GM21576 (cell line): ENCODE results near the gene PIP.
"Not testable (repeated sequence)": the region's sequence is repeated elsewhere in the genome, so short reads cannot be mapped to it uniquely, and the experiment has no call there.

Experiments used
- ATAC-seq: cut with Tn5 transposase; IDR thresholded peaks from one replicate; pipeline ENCODE4 v1.9.1; 2021; ENCODE audit warnings: mild to moderate bottlenecking, moderate library complexity; ENCODE audit not compliant: unreplicated experiment

The PIP gene, protein sequence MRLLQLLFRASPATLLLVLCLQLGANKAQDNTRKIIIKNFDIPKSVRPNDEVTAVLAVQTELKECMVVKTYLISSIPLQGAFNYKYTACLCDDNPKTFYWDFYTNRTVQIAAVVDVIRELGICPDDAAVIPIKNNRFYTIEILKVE

DNA sequence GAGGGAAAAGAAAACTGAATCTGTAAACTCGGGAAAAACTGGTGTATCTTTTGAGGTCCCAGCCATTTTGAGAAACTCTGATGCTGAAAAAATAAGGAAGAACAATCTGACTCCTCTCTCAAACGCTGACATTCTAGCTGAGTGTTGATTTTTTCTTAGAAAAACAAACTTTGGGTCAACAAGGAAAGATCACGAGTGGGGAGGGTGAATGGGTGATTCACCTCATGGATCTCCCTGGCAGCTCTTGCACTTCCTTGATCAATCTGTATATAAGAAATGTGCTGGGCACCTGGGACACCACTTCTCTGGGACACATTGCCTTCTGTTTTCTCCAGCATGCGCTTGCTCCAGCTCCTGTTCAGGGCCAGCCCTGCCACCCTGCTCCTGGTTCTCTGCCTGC is at the start of gene PIP:
Gene PIP (plus strand): TSS at position 297 of the 400 bp plus-strand sequence. CDS start 40 bp downstream, at position 337.
- ATAC-seq: no peak

DNA sequence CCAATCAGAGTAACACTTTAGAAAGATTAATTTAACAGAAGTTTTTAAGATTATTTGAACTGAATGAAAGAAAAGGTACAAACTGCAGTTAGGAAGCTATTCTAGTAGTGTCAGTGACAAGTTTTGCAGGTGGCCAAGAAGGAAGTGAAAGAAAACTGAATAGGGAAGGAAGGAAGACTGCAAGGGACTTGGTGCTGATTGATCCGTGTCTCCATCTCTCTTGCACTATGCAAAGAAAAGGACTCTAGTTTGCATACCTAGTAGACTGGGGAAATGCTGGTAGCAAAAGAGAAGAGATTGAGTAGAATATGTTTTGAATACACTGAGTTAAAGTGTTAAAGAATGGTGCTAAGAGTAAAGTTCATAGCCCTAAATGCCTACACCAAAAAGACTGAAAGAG is 46.8 kb upstream of the PIP start:
- ATAC-seq: peak; percentile 87

DNA sequence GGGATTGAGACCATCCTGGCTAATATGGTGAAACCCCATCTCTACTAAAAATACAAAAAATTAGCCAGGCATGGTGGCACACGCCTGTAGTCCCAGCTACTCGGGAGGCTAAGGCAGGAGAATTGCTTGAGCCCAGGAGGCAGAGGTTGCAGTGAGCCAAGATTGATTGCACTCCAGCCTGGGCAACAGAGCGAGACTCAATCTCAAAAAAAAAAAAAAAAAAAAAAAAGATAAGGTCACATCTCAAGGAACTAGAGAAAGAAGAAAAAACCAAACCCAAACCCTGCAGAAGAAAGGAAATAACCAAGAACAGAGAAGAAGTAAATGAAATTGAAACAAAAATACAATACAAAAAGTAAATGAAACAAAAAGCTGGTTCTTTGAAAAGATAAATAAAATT is 46.3 kb upstream of the PIP start:
- not testable (repeated sequence) for ATAC-seq

DNA sequence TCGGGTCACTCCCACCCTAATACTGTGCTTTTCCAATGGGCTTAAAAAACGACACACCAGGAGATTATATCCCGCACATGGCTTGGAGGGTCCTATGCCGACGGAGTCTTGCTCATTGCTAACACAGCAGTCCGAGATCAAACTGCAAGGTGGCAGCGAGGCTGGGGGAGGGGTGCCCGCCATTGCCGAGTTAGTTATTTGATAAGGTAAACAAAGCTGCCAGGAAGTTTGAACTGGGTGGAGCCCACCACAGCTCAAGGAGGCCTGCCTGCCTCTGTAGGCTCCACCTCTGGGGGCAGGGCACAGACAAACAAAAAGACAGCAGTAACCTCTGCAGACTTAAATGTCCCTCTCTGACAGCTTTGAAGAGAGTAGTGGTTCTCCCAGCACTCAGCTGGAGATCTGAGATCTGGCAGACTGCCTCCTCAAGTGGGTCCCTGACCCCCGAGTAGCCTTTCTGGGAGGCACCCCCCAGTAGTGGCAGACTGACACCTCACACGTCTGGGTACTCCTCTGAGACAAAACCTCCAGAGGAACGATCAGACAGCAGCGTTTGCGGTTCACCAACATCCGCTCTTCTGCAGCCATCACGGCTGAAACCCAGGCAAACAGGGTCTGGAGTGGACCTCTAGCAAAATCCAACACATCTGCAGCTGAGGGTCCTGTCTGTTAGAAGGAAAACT is 43.2 kb upstream of the PIP start:
- ATAC-seq: not testable (repeated sequence)

DNA sequence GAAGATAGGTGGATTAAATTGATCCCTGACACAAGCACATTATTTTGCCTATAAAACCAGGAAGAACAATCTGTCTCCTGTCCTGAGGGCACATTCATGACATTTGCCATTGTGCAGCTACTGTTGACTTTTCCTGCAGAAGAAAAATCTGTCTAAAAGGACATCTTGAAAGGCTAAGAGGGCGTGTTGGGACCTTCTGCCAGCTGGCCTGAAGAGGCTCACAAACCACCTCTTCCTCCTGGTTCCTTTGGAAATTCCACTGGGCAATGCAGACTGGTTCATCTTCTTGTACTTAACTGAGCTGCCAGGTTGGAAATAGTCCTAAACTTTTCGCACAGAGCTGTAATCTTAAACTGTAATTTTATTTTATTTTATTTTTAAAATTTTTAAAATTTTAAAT is 35.7 kb upstream of the PIP start:
- no peak for ATAC-seq

DNA sequence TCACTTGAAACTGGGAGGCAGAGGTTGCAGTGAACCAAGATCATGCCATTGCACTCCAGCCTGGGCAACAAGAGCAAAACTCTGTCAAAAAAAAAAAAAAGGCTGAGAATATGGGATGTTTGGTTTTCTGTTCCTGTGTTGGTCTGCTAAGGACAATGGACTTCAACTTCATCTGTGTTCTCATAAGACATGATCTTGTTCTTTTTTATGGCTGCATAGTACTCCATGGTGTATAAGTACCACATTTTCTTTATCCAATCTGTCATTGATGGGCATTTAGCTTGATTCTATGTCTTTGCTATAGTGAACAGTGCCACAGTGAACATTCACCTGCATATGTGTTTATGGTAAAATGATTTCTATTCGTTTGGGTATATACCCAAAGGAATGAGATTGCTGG is 32.3 kb upstream of the PIP start:
- ATAC-seq: not testable (repeated sequence)

DNA sequence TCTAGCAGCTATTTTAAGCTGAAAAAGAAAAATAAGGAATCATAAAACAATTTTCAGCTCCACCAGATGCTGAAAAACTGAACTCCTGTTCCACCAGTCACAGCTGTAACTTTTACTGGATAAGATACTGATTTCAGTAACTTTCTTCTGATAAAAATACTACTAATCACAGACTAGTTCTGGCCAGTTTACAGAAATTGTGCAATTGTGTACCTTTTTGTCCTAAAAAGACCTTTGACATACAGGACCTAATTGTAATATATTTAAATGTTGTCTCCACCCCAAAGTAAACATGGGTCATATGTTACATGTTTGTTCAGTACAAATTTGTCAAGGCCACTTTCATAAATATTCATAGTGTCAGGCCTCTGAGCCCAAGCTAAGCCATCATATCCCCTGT is 27.1 kb upstream of the PIP start:
- no peak for ATAC-seq

DNA sequence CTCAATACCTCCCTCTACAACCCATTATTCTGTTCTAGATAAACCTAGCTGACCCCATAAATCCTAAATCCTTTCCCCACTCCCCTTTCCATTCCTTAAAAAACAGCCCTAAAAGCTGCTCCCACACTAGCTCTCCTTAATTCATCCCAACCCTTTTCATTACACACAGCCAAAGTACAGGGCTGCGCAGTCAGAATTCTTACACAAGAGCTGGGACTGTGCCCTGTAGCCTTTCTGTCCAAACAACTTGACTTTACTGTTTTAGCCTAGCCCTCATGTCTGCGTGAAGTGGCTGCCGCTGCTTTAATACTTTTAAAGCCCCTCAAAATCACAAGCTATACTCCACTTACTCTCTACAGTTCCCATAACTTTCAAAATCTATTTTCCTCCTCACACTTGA is 23.9 kb upstream of the PIP start:
- not testable (repeated sequence) for ATAC-seq

DNA sequence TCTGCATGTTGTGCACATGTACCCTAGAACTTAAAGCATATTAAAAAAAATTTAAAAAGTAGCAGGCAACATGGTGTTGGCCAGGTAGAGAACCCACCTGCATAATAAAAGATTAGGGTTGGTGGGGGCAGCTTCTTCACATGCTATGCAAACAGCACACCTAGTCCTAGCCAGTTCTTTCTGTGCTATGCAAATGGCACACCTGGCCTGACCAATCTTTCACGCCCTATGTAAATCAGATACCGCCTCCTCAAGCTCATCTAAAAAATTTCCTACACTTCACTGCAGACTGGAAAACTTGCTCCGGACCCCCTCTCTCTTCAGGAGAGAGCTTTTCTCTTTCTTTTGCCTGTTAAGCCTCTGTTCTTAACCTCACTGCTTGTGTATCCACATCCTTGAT is 14.5 kb upstream of the PIP start:
- ATAC-seq: no peak

DNA sequence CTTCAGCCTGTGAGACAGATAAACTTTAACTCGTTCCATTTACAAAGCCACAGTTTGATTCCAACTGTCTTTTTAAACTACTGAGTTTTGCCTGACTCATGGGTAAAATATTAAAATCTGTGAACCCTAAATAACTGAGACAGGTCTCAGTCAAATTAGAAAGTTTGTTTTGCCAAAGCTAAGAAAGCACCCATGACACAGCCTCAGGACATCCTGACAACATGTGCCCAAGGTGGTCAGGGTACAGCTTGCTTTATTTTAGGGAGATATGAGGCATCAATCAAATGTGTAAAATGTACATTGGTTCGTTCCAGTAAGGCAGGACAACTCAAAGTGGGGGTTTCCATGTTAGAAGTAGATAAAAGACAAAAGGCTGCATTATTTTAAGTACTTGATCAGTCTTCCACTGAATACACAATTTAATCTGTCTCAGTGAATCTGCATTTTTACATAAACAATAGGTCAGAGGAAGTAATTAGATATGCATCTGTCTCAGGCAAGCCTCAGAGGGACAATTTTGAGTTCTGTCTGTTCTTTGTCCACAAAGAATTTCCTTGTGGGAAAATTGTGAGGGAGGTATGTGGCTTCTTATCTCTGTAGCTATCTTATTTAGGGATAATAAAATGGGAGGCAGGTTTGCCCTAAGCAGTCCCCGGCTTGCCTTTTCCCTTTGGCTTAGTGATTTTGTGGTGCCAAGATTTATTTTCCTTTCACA is 11.0 kb upstream of the PIP start:
- no peak for ATAC-seq

DNA sequence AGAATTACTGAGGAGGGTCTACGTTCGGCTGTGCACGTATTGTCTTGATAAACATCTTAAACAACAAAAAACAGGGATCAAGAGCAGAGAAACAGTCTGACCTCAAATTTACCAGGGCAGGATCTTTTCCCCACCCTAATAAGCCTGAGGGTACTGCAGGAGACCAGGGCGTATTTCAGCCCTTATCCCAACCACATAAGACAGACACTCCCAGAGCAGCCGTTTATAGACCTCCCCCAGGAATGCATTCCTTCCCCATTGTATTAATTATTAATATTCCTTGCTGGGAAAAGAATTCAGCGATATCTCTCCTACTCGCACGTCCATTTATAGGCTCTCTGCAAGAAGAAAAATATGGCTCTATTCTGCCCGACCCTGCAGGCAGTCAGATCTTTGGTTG is 8.6 kb upstream of the PIP start:
- not testable (repeated sequence) for ATAC-seq

DNA sequence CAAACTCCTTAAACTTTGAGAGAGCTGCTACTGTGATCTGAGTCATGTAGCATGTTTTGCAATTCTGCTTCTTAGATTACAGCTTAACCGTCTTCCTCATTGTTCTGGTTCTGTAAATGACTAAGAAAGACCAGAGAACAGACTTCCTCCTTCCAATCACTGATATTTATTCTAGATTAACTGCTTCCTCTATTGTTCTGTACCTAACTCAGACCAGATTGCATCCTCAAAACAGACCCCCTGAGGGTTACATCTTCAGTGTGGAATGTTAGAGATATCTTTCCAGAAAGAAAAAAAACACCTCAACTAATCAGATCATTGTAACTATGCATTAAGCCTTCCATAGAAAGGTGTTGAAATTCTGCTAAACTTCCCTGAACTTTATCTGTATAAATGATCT is 5.7 kb upstream of the PIP start:
- ATAC-seq: no peak

DNA sequence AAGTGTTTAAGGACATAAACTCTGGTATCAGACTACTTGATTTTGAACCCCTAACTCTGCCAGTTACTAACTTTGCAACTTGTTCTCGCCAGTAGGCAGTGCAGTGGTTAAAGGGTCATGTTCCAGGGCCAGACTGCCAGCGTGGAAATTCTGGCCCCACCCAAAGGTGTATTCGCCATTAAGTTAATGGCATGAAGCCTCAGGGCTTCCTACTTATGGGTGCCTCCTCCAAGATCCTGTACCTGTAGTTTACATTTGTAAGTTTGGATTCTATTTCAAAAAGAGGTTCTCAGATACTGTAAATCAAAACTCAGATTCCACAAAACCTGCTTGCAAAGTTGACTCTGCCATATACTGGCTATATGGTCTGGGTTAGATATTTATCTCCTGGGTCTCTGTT is 2.8 kb upstream of the PIP start:
- no peak for ATAC-seq

DNA sequence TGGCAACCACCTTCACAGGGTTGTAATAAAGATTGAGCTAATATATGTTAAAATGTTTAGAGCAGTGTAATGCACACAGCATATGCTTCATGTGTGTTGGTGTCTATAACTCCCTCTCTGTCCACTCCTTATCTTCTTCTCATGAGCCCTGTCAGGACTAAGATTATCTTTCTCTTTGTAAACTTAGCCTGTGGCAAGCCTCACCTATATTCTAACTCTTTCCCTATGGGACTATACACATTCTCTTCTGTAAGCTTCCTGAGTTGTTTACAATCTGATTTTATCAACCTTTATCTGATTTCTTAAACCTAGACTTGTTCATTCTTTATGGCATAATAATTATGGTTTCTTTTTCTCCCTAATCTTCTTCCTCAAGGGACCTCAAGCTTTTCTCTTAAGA is 2.4 kb upstream of the PIP start:
- no peak for ATAC-seq

DNA sequence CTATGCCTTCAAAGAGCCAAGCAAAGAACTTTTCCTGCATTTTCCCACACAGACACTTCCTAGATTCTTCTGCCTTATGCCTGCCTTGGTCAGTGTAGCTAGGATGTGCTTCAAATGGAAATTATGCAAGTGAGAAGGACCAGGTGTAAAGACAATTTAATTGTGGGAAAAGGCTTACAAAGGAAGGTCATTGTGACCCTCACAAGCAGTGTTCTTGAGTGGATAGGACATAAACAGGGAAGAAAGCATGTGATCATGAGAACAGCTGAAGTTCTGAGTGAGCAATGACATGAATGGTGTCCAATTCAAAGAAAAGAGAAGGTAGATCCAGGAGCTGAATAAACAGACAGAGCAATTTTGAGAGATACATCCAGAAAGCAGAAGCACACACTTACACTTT is 1.3 kb upstream of the PIP start:
- ATAC-seq: no peak

DNA sequence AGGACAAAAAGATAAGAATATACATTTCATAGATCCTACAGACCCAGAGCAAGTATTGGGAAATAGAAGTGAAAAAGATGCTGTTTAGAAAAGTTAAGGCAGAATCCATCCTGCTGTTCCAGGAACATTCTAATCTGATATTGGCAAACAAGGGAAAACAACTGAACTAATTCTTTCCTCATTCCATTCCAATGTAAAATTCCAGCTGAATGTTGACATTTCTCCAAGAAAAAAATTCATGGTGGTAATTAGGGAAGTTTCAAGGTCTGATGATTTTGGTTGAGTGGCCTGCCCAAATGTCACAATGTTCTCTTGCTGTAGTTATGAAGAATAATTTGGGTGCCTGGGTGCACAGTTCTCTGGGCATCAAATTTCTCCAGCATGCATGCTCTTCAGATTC is 15.2 kb downstream of the PIP start:
- no peak for ATAC-seq

DNA sequence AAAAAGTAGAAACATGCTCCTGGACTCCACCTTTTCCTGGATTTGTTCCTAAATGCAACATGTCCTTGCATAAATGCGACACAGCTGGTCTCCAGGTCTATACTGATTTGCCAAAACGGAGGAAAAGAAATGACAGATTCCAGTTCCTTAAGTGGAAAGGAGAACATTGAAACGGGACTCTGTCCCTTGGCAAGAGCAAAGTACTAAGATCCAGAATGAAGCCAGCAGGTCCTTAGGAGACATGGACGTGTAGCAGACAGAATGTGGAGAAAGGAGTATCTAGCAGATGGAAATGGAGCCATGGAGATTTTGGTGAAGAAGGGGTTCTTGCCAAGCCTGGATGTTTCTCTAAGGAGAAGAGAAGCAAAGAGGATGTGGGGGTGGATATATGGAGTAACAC is 16.2 kb downstream of the PIP start:
- no peak for ATAC-seq

DNA sequence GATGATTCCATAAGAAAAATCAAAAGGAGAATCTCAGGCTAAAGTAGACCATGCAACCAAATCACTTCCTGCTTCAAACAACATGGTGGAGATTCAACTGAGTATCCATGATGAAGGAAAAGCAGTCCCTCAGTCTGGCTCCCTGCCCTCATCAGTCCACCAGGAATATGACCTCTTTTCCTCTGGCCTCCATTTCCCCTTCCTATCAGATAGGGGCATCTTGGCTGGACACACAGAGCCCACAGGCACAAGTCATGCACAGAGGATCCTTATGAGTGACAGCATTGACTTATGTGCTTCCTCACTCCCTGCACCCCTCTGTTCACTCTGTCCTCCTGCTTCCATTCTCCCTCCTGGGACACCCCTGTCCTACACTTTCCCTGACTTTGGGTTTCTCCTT is 16.8 kb downstream of the PIP start:
- no peak for ATAC-seq

DNA sequence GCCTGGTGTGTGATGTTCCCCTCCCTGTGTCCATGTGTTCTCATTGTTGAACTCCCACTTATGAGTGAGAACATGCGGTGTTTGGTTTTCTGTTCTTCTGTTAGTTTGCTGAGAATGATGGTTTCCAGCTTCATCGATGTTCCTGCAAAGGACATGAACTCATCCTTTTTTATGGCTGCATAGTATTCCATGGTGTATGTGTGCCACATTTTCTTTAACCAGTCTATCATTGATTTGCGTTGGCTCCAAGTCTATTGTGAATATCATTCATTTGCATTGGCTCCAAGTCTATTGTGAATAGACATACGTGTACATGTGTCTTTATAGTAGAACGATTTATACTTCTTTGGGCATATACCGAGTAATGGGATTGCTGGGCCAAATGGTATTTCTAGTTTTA is 18.8 kb downstream of the PIP start:
- not testable (repeated sequence) for ATAC-seq

DNA sequence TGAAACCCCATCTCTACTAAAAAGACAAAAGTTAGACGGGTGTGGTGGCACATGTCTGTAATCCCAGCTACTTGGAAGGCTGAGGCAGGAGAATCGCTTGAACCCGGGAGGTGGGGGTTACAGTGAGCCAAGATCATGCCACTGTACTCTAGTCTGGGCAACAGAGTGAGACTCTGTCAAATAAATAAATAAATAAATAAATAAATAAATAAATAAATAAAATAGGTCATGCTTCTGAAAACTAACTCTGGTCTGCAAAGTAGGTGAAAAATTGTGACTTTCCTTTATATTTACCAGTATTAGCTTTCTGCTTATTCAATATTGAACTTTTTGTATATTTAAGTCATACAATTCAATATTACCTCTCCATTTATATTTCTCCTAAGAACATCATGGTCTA is 26.7 kb downstream of the PIP start:
- ATAC-seq: not testable (repeated sequence)

DNA sequence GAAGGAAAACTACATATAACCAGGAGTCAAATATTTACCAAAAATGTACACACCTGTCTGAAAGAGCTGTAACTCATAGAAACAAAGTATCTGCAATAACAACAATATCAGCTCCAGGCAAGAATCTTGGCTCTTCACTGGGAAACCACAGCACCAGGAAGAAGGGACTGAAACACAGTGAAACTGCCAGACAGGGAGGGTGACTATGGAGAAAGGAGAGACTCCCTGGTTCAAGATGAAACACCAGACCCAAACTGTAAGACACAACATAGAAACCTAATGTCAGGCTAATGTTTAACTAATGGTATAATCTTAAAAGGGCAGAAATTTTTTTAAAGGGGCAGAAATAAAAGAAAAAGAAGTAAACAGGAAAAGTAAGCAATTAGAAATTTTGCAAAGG is 39.8 kb downstream of the PIP start:
- ATAC-seq: no peak

DNA sequence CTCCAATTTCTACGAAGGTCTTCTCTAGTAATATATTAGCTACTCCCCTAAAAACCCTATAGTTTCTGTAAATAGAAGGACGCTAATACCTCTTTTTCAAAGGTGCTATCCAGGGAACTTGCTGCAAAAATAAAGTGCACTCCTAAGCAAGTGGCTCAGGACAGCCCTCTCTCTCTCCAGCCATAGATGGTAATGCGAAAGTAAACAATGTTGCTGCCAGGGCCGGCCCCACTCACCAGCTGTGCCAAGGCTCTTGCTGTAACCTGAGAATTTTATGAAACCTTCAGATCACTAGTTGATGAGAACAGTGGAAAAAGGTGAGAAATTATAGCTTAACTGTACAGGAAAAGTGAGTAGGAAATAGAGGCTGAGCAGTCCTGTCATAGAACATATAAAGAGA is 40.5 kb downstream of the PIP start:
- no peak for ATAC-seq
